Measurements from ENCODE around the gene ASAP2.

GRCh38 chr2:9276074-9276473, 69.5 kb downstream of the ASAP2 start:
- TF ChIP-seq CTCF (IDR thresholded peaks at IDR 0.05): no peak
- TF ChIP-seq POLR2A (IDR thresholded peaks at IDR 0.05): no peak

All from tibial nerve (tissue), 3 donors.